ENCODE measurements around the gene AP3B2. TPM values are rescaled to one million over a fixed set of nuclear protein-coding genes. Genes with fewer than 3 reads are reported as not detected.

AP3B2 gene
- total and polyA plus RNA-seq, 2 donors (not counting 1 experiment from before 2014, with no cell fraction given) = 0.09 to 0.17 TPM

GRCh38 chr15:82674873-82675272, 34.8 kb downstream of the AP3B2 start:
- no peak overlapping the region for H3K4me2 ChIP-seq (ENCODE audit: extremely low read depth, insufficient read depth, low read length)
- H3K4me1 ChIP-seq (ENCODE audit: control insufficient read depth, extremely low read depth, insufficient read depth, low read length) = no peaks in the 10 kb centered on the region
- no peaks in the 10 kb centered on the region for H3K36me3 ChIP-seq (ENCODE audit: control insufficient read depth, insufficient read depth, low read length)
- no peaks in the 10 kb centered on the region for H3K79me2 ChIP-seq (ENCODE audit: control insufficient read depth, insufficient read depth, low read length)
- no peak overlapping the region for H2AFZ ChIP-seq (ENCODE audit: low read length)
- H3K9ac ChIP-seq (ENCODE audit: insufficient read depth, low read length) = no peak overlapping the region
- H3K4me3 ChIP-seq (replicated peaks in 1 of 4; ENCODE audit: control extremely low read depth in 1 of 4, insufficient read depth in 1 of 4, low read depth in 3 of 4, low read length in 4 of 4) = no peak overlapping the region
- no peak for DNase-seq (ENCODE audit: low read depth in 2 of 2)
- H3K27ac ChIP-seq (ENCODE audit: insufficient read depth, low read length) = no peak overlapping the region
- TF ChIP-seq CTCF (conservative IDR thresholded peaks at IDR 0.05 in 1 of 2, IDR thresholded peaks at IDR 0.05 in 1 of 2; ENCODE audit: low read depth in 1 of 2, low read length in 2 of 2) (no peak), EZH2 (IDR thresholded peaks at IDR 0.05; ENCODE audit: low read length, missing control alignments) (no peak)
- peaks cover 2% of the 10 kb centered on the region for H3K27me3 ChIP-seq (ENCODE audit: control insufficient read depth, insufficient read depth, low read length)
- H4K20me1 ChIP-seq (ENCODE audit: control insufficient read depth, extremely low read depth, insufficient read depth, low read length) = no peaks in the 10 kb centered on the region
- H3K9me3 ChIP-seq (ENCODE audit: control insufficient read depth, insufficient read depth, low read depth, low read length) = no peaks in the 10 kb centered on the region

GRCh38 chr15:82670699-82671098, 39.0 kb downstream of the AP3B2 start:
- no peak overlapping the region for H3K4me3 ChIP-seq (replicated peaks in 1 of 4; ENCODE audit: control extremely low read depth in 1 of 4, insufficient read depth in 1 of 4, low read depth in 3 of 4, low read length in 4 of 4)
- no peaks in the 10 kb centered on the region for H3K4me1 ChIP-seq (ENCODE audit: control insufficient read depth, extremely low read depth, insufficient read depth, low read length)
- H3K27me3 ChIP-seq (ENCODE audit: control insufficient read depth, insufficient read depth, low read length) = no peaks in the 10 kb centered on the region
- no peaks in the 10 kb centered on the region for H4K20me1 ChIP-seq (ENCODE audit: control insufficient read depth, extremely low read depth, insufficient read depth, low read length)
- no peaks in the 10 kb centered on the region for H3K9me3 ChIP-seq (ENCODE audit: control insufficient read depth, insufficient read depth, low read depth, low read length)
- no peak overlapping the region for H2AFZ ChIP-seq (ENCODE audit: low read length)
- TF ChIP-seq EZH2 (IDR thresholded peaks at IDR 0.05; ENCODE audit: low read length, missing control alignments) (no peak), CTCF (conservative IDR thresholded peaks at IDR 0.05 in 1 of 2, IDR thresholded peaks at IDR 0.05 in 1 of 2; ENCODE audit: low read depth in 1 of 2, low read length in 2 of 2) (no peak)
- H3K9ac ChIP-seq (ENCODE audit: insufficient read depth, low read length) = no peak overlapping the region
- H3K79me2 ChIP-seq (ENCODE audit: control insufficient read depth, insufficient read depth, low read length) = no peaks in the 10 kb centered on the region
- no peak for DNase-seq (ENCODE audit: low read depth in 2 of 2)
- H3K4me2 ChIP-seq (ENCODE audit: extremely low read depth, insufficient read depth, low read length) = no peak overlapping the region
- no peak overlapping the region for H3K27ac ChIP-seq (ENCODE audit: insufficient read depth, low read length)
- H3K36me3 ChIP-seq (ENCODE audit: control insufficient read depth, insufficient read depth, low read length) = no peaks in the 10 kb centered on the region

- Histone ChIP-seq H2AFZ (ENCODE audit: low read length) (no peak overlapping the region), H3K4me2 (ENCODE audit: extremely low read depth, insufficient read depth, low read length) (no peak overlapping the region), H3K79me2 (ENCODE audit: control insufficient read depth, insufficient read depth, low read length) (no peaks in the 10 kb centered on the region), H3K4me3 (replicated peaks in 1 of 4; ENCODE audit: control extremely low read depth in 1 of 4, insufficient read depth in 1 of 4, low read depth in 3 of 4, low read length in 4 of 4) (no peak overlapping the region), H4K20me1 (ENCODE audit: control insufficient read depth, extremely low read depth, insufficient read depth, low read length) (no peaks in the 10 kb centered on the region), H3K9me3 (ENCODE audit: control insufficient read depth, insufficient read depth, low read depth, low read length) (no peaks in the 10 kb centered on the region), H3K4me1 (ENCODE audit: control insufficient read depth, extremely low read depth, insufficient read depth, low read length) (no peaks in the 10 kb centered on the region), H3K9ac (ENCODE audit: insufficient read depth, low read length) (no peak overlapping the region), H3K36me3 (ENCODE audit: control insufficient read depth, insufficient read depth, low read length) (no peaks in the 10 kb centered on the region), H3K27me3 (ENCODE audit: control insufficient read depth, insufficient read depth, low read length) (no peaks in the 10 kb centered on the region), H3K27ac (ENCODE audit: insufficient read depth, low read length) (no peak overlapping the region)
- TF ChIP-seq EZH2 (IDR thresholded peaks at IDR 0.05; ENCODE audit: low read length, missing control alignments) = no peak
- TF ChIP-seq CTCF (conservative IDR thresholded peaks at IDR 0.05 in 1 of 2, IDR thresholded peaks at IDR 0.05 in 1 of 2; ENCODE audit: low read depth in 1 of 2, low read length in 2 of 2) = no peak
- DNase-seq (ENCODE audit: low read depth in 2 of 2) = no peak
Observed at GRCh38 chr15:82666606-82667005, 43.1 kb downstream of the AP3B2 start.
